GM21367 (cell line): ENCODE data around the gene TAS2R42.

Source experiments
- ATAC-seq: cut with Tn5 transposase; IDR thresholded peaks from one replicate; pipeline ENCODE4 v1.9.1; 2021; ENCODE audit not compliant: unreplicated experiment

The TAS2R42 gene, protein sequence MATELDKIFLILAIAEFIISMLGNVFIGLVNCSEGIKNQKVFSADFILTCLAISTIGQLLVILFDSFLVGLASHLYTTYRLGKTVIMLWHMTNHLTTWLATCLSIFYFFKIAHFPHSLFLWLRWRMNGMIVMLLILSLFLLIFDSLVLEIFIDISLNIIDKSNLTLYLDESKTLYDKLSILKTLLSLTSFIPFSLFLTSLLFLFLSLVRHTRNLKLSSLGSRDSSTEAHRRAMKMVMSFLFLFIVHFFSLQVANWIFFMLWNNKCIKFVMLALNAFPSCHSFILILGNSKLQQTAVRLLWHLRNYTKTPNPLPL

DNA sequence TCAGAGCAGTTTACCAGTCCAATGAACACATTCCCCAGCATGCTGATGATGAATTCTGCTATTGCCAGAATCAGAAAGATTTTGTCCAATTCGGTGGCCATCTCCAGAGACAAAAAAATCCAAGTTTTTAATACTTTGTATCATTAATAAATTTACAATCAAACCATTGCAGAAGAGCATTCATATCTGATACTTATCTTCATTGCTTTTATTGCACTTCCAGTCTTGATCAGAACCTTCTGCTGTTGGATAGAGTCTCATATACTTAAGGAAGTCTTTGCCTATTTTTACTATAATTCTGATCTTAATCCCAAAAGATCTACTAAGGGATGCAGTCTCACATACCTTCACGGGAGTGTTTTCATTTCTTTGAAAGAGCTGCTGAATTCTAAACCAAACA is at the start of gene TAS2R42:
Gene TAS2R42, minus strand, starts transcription at position 101 of the 400 bp plus-strand sequence. Its CDS starts 0 bp downstream, at position 101.
- no peak for ATAC-seq

DNA sequence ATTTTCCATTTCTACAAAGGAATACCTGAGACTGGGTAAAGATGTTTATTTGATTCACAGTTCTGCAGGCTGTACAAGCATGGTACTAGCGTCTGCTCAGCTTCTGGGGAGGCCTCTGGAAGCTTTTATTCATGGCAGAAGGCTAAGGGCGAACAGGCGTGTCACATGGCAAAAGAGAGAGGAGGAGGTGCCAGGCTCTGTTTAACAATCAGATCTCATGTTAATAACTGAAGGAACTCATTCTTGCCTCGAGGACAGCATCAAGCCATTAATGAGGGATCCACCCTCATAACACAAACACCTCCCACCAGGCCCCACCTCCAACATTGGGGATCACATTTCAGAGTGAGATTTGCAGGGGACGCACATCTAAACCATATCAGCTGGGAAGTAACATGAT is 46.8 kb upstream of the TAS2R42 start:
- no peak for ATAC-seq

DNA sequence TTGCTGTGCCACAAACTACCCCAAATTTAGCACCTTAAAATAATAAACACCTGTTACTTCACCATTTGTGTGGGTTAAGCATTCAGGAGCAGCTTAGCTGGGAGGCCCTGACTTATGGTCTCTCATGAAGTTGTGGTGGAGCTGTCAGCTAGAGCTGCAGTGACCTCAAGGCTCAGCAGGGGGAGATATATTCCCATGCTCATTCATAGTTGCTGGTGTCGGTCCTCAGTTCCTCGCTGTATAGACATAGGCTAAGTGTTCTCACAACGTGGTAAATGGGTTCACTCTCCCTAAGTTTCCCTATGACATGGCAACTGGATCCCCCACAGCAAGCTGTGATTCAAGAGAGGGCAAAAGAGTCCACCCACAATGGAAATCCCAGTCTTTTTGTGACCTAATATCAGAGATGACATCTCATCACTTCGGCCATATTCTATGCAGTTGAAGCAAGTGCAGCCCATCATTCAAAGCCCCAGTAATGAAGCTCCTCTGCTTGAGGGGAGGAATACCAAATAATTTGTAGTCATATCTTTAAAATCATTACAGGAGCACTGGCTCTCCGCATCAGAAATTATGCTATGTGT is 41.7 kb upstream of the TAS2R42 start:
- peak; percentile 53 for ATAC-seq

DNA sequence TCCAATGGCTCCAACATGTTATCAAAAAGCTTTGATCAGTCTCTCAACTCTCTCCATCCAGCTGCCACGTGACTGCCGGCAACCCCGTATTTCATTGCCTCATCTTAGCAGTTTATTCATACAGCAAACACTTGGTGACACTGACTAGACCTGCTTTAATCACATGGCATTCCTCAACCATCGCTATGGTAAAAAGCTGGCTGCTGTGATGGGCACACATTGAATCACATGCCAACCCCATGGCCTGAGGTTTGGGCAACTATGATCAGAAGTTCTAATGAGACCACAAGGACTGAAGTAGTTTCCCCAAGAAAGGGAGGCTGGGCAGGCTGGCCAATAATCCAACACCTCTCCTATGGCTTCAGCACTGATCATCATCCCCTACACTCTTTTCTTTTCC is 40.6 kb upstream of the TAS2R42 start:
- no peak for ATAC-seq

DNA sequence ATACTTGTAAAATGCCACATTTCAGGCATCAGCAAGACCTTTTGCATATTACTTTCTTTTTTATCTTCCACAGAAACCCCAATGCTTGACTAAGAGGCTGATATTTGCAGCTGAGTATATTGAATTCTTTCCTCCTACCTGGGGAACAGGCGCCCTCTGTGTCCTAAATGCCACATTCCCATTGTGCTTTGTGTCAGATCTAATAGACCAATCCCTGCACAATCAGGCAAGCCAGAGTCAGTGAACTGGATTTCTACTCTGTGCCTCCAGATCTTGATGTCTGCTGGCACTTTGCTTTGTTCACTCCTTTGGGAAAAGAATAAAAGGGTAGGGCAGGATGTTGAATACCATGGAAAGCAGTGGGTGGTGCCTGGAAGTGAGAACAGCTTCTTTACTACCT is 22.4 kb upstream of the TAS2R42 start:
- ATAC-seq = no peak

DNA sequence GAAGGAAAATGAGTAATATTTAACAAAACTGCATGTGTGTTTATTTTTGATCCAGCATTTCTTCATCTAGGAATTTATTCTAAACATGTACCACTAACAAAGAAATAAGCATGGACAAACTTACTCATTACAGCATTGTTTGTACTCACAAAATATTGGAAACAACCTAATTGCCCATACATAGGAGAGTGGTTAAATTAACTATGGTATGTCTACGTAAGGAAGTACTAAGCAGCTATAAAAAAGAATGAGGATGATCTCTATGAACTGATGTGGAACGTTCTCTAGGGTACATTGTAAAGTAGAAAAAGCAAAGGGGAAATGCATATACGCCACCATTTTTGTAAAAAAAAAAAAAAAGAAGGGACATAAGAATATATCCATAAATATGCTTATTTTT is 17.4 kb upstream of the TAS2R42 start:
- ATAC-seq = no peak

DNA sequence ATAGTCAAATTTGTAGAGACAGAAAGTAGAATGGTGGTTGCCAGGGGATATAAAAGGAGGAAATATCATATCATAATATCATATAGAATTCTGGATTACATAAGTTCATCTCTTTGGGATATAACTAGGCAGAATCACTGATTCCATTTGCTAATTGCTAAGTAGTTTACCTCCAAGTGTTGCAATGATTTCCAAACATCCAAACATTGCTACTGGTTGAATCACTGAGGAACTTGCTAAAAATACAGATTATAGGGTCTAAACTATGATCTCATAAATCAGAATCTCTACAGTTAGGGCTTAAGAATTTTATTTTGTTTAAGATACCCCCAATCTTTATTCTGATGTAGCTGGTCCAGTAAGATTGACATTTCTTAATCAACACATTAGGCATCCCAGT is 16.1 kb upstream of the TAS2R42 start:
- ATAC-seq = no peak

DNA sequence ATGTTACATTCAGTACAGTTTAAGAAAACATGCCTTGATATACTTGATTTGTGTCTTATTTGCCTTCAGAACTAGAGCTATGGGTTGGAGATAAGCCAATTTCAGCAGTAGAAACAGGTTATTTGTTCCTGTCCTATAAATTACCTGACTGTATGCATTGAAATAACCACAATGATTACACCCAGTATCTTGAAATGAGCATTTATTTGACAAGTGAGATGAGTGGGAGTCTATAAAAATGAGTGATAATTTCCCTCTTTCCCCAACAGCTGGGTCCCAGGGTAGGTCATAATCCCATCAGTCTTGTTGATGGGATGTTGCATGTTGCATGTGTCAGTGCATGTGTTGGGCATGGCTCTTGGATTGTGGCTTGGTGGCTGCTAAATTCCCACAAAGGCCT is 3.7 kb downstream of the TAS2R42 start:
- ATAC-seq = no peak

DNA sequence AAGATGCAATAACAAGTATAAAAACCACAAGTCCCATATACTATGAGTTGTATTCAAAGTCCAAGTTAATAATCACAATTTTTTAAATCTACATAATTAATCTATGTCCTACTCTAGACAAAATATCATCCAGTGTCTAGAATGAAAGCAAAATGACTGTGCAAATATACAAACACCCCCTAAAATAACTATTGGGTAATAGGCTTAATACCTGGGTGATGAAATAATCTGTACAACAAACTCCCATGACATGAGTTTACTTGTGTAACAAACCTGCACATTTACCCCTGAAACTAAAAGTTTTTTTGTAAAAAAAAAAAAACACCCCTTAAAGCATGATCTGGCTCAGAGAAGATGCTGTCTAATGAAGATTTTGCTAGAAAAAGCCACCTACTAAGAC is 4.2 kb downstream of the TAS2R42 start:
- ATAC-seq = no peak

DNA sequence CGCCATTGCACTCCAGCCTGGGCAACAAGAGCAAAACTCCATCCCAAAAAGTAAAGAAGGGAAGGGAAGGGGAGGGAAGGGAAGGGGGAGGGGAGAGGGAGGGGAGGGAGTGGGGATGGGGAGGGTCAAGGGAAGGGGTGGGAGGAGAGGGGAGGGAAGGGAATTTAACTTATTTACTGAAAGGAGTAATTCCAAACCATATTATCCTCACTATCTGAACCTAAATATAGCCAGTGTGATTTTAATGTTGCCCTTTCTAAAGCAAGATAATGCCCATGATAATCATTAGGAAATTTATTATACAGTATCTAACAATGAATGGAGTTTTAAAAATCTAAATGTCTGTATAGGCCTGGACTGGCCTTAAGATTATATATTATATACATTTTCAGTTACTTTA is 8.5 kb downstream of the TAS2R42 start:
- no peak for ATAC-seq

DNA sequence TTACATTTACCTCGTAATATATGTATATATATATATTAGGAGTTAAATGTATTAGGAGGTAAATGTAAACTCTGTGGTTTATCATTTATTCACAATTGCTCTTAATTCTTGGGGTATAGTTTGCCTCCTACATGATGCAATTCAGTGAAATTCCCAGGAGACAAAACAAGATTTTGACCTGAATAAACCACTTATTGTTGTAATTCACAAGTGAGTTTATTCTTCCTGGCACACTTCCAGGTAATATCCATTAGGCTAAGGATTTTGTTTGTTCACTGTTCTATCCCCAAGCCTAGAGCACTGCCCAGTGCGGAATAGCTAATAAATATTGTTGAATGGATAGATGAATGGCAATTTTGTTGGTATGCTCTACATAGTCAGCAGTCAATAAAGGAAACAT is 12.7 kb downstream of the TAS2R42 start:
- no peak for ATAC-seq

DNA sequence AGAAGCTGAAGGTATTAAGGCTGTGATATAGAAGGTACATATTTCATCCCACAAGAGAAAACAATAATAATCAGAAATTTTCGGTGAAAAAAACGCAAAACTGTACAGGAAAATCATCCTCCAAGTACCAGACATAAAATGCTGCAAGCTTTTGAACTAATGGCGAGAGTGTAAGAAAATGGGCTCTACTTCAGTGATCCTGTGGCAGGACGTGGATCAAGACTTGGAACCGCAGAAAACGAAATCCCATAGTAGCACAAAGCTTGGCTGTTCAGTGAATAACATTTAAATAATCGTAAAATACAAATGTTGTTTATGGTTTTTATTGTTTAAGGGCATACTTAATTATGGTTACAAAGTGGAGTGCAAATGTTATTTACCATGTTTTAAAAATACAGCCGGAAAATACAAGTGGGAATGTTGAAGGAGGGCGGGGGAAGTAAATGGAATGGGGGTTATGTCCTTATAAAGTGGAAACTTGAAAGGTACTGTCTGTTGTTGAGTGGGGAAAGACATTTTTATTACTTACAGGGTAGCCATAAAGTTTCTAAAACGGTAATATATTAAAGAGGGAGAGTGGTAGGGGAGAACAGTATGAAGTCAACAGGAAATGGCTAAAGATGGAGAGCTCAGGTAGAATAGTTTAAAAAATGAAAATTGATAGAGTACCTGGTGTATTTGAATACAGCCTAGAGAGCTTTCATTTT is 14.6 kb downstream of the TAS2R42 start:
- no peak for ATAC-seq

DNA sequence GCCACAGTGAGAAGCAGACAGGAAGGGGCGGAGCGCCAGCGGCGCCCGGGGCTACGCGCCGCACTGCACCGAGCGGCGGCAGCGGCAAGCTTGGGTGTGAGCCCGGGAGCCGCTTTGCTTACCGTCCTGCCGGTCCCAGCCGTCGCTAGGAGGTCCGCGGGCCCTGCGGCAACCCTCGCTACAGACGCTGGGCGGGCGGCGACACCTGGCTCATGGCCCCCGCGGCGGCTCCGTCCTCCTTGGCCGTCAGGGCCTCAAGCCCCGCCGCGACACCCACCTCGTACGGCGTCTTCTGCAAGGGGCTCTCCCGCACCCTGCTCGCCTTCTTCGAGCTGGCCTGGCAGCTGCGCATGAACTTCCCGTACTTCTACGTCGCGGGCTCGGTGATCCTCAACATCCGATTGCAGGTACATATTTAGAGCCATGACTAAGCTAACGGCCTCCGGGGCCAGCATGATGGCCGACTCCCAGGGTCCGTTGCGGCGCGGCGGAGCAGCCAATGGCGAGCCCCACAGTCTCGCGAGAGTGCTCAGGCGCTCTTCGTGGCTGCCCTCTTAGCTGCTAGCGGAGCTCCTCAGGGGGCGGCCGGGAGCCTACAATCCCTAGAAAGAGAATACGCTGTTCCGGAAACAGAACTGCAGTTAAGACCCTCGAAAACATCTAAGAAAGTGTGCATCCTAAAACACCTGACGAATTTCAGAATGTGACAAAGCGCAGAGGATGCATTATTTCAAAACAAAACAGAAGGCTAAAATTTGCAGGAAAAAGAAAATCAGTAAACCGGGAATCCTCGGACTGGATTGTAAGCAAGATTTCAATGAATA is 15.4 kb downstream of the TAS2R42 start, which contains the start of gene SMIM10L1:
Gene SMIM10L1, plus strand, starts transcription at position 50 of the 824 bp plus-strand sequence. Its CDS starts 163 bp downstream, at position 213.
- ATAC-seq = peak; percentile 92

DNA sequence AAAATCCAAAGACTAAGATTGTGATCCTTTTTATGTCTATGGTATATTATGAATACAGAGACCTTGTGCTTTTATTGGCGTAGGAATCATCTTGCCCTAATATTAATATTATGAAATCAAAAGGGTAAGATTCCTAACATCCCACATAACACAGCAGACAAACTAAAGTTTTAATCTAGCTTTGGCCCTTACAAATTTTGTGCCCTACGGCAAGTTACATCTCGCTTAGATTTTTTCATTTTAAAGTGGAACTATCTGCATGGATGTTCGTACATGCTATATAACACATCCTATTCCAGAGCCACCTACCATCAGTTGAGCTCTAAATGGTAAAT is 16.0 kb downstream of the TAS2R42 start:
- ATAC-seq = no peak

DNA sequence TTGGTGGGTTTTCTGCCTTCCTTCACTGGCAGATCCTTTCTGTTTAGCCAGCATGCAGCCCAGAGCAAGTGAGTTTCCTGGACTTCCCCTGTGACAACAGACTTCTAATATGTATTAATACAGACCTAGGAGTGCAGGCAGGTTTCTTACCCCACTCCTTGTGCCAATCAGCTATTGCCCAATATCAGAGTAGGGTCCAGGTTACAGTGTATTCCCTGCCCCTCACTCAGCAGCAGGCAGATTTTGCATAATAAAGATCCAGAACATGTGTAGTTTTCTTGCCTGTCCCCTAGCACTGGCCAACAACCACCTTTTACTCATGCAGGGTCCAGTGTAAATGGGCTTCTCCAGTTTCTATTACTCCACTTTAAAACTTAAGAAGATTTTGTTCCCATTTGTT is 20.4 kb downstream of the TAS2R42 start:
- ATAC-seq = no peak

DNA sequence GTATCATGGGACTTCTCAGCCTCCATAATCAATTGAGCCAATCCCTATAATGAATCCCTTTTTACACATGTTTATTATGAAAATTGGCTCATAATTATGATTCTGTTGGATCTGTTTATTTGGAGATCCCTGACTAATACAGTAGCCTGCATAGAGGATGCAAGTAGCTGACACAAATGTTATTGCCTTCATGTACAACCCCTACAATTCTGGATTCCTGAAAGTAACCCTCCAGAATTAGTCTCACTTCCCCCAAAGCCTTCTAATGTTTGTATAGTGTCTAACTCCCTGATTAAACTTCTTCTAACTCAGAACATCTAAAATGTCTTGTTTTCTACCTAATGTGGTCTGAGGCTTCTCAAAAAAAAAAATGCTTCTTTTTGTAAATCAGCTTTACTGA is 22.4 kb downstream of the TAS2R42 start:
- ATAC-seq = no peak

DNA sequence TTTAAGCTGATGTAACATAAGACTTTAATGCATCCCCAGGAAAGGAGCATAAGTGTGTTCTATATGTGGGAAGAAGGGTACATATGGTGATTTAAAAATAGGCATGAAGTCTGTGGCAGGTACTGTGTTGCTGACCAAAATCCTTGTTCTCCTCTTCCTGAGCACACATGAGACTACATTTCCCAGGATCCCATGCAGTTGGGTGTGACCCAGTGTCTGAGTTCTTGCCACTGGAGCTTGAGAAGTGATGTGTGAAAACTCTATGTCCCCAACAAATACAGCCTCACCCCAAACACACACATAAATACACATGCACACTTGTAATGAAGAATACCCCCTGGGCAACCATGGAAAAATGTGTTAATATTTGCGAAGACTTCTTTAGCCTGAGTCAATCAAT is 24.2 kb downstream of the TAS2R42 start:
- ATAC-seq = no peak

DNA sequence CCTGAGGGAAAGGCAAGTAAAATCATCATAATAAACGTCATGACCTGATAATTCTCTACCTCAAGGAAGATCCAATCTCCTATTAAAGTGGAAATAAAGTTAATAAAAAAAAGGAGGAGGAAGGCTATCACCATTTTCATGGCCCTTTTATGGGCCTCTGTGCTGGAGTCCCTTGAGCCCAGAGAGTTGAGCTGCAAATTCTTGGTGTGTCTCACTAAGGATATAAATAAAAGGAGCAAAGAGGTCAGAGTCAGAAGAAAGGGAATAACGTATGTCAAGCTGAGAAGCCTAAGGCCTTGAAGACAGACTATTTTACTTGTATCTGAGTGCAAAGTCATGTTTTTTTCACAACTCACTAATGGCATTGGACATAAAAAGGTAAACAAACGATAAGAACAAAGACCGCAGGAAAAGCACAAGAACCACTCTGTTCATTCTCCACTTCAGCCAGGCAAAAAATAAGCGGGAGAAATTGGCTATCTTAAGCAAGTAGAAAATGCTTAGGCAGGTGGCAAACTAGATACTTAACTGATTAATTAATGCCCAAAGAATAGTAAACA is 27.8 kb downstream of the TAS2R42 start:
- no peak for ATAC-seq

DNA sequence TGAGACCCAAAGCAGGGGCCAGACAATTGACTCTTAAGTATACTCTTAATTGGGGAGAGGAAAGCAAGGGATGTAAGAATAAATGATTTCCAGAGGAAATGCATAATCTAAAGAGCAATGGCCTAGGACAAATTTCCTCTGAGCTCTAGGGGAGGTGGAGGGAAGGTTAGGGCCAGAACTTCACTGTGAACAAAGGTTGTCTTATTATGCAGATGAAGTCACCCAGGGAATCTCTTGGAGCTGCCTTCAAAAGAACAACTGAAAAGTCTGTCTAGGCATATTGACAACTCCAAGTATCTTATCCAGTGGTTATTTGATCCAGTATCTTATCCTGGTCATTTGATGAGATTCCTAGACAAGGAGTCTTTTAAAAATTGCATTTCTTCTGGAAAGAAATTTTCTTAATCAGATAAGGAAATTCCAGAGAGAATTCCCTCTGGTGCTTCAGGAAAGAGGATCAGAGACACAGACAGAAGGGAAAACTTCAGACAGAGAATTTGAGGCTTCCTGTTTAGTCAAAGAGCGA is 32.3 kb downstream of the TAS2R42 start:
- no peak for ATAC-seq

DNA sequence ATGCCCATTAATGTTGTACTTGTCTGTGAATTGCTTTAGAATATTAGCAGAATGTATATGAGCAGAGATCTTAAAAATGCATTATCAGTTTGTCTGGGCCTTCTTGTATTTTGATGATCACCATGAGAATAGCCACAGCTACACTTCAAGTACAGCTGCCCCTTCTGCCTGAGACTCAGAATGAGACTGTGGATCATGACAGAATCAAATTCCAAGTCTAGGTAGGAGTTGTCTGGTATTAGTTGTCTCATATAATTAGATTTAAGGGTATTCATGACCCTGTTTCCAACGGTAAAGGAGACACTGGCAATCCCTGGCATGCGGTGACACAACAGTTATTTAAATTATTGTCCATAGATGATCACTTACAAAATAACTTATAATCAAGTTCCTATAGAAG is 34.0 kb downstream of the TAS2R42 start:
- no peak for ATAC-seq

DNA sequence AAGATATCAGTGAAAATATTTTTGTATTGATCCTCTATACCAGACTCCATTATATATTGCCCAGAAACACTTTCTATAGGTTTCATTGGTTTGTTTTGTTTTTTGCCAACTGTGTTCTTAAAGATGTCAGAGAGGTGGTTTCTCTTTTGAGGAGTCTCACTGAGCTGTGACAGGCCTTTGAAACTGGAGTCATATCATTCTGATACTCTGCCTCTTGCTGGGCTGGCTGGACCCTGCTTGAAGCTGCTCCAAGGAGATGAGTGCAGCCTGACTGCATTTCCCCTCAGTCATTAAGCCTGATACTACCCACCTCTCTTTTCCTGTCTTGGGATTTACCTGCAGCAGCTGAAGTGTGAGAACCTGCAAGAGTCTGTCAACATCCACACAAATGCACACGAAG is 35.9 kb downstream of the TAS2R42 start:
- no peak for ATAC-seq
